Measurements from ENCODE around the gene ANKH. TPM values are rescaled to one million over a fixed set of nuclear protein-coding genes. Genes with fewer than 3 reads are reported as not detected.

Gene ANKH
- total and polyA plus RNA-seq, 8 donors, result 6.6 to 57.5 (median 10.6) TPM

DNA sequence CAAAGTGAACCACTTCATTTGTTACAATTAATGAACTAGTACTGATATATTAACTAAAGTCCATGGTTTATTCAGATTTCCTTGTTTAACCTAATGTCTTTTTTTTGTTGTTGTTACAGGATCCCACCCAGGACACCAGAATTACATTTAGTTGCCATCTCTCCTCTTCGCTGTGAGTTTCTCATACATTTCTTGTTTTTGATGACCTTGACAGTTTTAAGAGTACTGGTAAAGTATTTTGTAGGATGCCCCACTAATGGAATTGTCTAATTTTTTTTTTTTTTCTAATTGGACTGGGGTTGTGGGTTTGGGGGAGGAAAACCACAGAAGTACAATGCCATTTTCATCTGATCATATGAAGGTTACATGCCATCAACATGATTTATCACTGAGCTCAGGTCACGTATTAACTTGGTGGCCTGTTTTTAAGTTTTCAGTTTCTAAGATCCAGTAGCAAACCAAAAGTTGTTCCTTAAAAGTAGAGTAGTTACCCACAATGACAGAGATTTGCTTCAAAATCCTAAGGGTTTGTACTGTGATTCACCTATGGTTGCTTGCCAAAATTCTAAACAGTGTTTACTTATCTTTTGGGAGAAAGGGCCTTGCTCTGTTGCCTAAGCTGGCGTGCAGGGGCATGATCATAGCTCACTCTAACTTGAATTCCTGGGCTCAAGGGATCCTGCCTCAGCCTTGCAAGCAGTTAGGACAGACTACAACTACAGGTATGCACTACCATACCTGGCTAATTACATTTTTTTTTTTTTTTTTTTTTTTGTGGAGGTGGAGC lies 211.6 kb downstream of the ANKH start:
- ATAC-seq, result no peak
- TF ChIP-seq, protein P1, sequence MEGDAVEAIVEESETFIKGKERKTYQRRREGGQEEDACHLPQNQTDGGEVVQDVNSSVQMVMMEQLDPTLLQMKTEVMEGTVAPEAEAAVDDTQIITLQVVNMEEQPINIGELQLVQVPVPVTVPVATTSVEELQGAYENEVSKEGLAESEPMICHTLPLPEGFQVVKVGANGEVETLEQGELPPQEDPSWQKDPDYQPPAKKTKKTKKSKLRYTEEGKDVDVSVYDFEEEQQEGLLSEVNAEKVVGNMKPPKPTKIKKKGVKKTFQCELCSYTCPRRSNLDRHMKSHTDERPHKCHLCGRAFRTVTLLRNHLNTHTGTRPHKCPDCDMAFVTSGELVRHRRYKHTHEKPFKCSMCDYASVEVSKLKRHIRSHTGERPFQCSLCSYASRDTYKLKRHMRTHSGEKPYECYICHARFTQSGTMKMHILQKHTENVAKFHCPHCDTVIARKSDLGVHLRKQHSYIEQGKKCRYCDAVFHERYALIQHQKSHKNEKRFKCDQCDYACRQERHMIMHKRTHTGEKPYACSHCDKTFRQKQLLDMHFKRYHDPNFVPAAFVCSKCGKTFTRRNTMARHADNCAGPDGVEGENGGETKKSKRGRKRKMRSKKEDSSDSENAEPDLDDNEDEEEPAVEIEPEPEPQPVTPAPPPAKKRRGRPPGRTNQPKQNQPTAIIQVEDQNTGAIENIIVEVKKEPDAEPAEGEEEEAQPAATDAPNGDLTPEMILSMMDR (IDR thresholded peaks at IDR 0.05), result no peak
- intact Hi-C loops (cut with DNase I), result no loop called here
- H3K27ac ChIP-seq, result no peak overlapping the region
- H3K9me3 ChIP-seq, result no peaks in the 10 kb centered on the region
- no peak for DNase-seq
- no peaks in the 10 kb centered on the region for H3K27me3 ChIP-seq
- no peak overlapping the region for H3K4me3 ChIP-seq
- H3K36me3 ChIP-seq, result no peaks in the 10 kb centered on the region
- peaks cover 0 to 8% of the 10 kb centered on the region in 2 donors for H3K4me1 ChIP-seq

DNA sequence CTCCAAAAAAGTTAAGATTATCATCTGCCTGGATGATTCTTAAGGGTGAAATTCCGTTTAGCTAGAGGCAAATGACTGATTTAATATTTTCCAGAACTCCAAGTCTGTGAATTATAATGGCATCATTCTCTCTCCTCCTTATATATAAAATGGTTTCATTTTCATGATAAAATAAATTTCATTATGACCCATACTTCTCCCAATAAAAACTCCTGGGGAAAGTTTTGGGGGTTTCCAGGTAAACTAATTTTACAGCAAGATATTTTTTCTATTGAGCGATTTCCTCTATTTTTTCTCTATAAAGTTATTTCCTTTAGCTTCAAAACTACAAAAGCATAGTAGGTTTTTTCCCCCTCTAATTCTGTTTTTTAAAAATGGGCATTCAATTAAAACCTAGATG lies 214.7 kb downstream of the ANKH start:
- H3K27ac ChIP-seq, result no peak overlapping the region
- DNase-seq, result no peak
- intact Hi-C loops (cut with DNase I), result no loop called here
- no peaks in the 10 kb centered on the region for H3K9me3 ChIP-seq
- H3K27me3 ChIP-seq, result no peaks in the 10 kb centered on the region
- ATAC-seq, result no peak
- TF ChIP-seq, protein P1 (IDR thresholded peaks at IDR 0.05), result no peak
- H3K36me3 ChIP-seq, result no peaks in the 10 kb centered on the region
- no peaks in the 10 kb centered on the region for H3K4me1 ChIP-seq
- H3K4me3 ChIP-seq, result no peak overlapping the region

DNA sequence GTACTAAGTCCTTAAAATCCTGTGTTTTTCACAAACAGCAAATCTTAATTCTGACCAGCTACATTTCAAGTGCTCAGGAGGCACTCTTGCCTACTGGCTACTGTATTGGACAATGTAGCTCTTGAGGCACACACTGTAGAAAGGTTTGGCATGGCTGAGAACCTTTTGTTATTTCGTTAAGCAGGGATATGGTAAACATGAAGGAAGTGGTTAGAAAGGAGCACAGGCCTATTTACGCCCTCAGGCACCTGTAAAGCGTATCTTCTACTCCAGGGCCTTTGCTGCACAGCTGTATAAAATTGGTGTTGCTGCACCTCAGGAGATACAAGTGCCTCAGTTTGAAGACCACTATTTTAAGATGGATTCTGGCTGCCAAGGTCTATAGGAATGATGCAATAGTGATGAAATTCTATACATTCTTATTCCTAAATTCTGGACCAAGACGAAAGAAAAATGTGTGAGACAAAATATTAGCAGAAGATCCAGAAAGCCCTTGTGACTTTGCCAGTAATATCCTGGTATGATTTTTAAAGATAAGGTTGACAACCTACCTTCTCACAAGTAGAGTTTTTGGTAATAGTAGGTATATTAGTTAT lies 216.3 kb downstream of the ANKH start:
- H3K36me3 ChIP-seq, result no peaks in the 10 kb centered on the region
- intact Hi-C loops (cut with DNase I), result no loop called here
- DNase-seq (no peak), ATAC-seq (no peak)
- no peaks in the 10 kb centered on the region for H3K4me1 ChIP-seq
- no peak overlapping the region for H3K4me3 ChIP-seq
- no peaks in the 10 kb centered on the region for H3K27me3 ChIP-seq
- H3K9me3 ChIP-seq, result no peaks in the 10 kb centered on the region
- TF ChIP-seq, protein P1 (IDR thresholded peaks at IDR 0.05), result no peak
- H3K27ac ChIP-seq, result no peak overlapping the region

Small RNA genes lying within 50 kb of the gene (microRNA-seq; reads per million reads assigned to microRNA genes)
- 0 reads per million in 2 donors for gene MIR4637

Other genes starting within 250 kb of the ANKH start
- gene OTULIN, start 207.1 kb downstream of the ANKH start, total RNA-seq, result 10 to 100 TPM; 31.1 to 34.3 TPM
- 10 to 100 TPM; 17.0 to 22.5 (median 20.6) TPM for gene OTULIN, start 207.1 kb downstream of the ANKH start, polyA plus RNA-seq (ENCODE audit: insufficient read length in 6 of 6)

All from left lung (tissue), 10 donors.